ENCODE measurements around the gene RNF130.

Gene RNF130

GRCh38 chr5:180109920-180110319 lies 38.4 kb upstream of the RNF130 start:
- no peak overlapping the region for H3K4me3 ChIP-seq (ENCODE audit: low read depth, low read length)
- no peak for TF ChIP-seq CTCF (IDR thresholded peaks at IDR 0.05; ENCODE audit: low read depth, low read length)

GRCh38 chr5:180107005-180107404 lies 35.4 kb upstream of the RNF130 start:
- TF ChIP-seq CTCF (IDR thresholded peaks at IDR 0.05; ENCODE audit: low read depth, low read length) = no peak
- no peak overlapping the region for H3K4me3 ChIP-seq (ENCODE audit: low read depth, low read length)

GRCh38 chr5:180105827-180106312 lies 34.3 kb upstream of the RNF130 start:
- TF ChIP-seq CTCF (IDR thresholded peaks at IDR 0.05; ENCODE audit: low read depth, low read length) = no peak
- no peak overlapping the region for H3K4me3 ChIP-seq (ENCODE audit: low read depth, low read length)

GRCh38 chr5:180104168-180104530 lies 32.6 kb upstream of the RNF130 start:
- H3K4me3 ChIP-seq (ENCODE audit: low read depth, low read length) = no peak overlapping the region
- no peak for TF ChIP-seq CTCF (IDR thresholded peaks at IDR 0.05; ENCODE audit: low read depth, low read length)

GRCh38 chr5:180103487-180104167 lies 32.1 kb upstream of the RNF130 start:
- H3K4me3 ChIP-seq (ENCODE audit: low read depth, low read length) = no peak overlapping the region
- TF ChIP-seq CTCF (IDR thresholded peaks at IDR 0.05; ENCODE audit: low read depth, low read length) = no peak

GRCh38 chr5:180102636-180103035 lies 31.1 kb upstream of the RNF130 start:
- no peak for TF ChIP-seq CTCF (IDR thresholded peaks at IDR 0.05; ENCODE audit: low read depth, low read length)

GRCh38 chr5:180101451-180102105 lies 30.0 kb upstream of the RNF130 start:
- TF ChIP-seq CTCF (IDR thresholded peaks at IDR 0.05; ENCODE audit: low read depth, low read length) = no peak
- no peak overlapping the region for H3K4me3 ChIP-seq (ENCODE audit: low read depth, low read length)

More at GRCh38 chr5:180102636-180103035, 31.1 kb upstream of the RNF130 start:
- H3K4me3 ChIP-seq (ENCODE audit: low read depth, low read length) = no peak overlapping the region
